ENCODE results near the gene PIK3C2A. TPM values are rescaled to one million over a fixed set of nuclear protein-coding genes. Genes with fewer than 3 reads are reported as not detected.

The PIK3C2A gene
- total and polyA plus RNA-seq, 2 of the 13 experiments (the other 11 are each of a cell fraction or from before 2014, with no cell fraction given) = 27.5 to 49.9 TPM

DNA sequence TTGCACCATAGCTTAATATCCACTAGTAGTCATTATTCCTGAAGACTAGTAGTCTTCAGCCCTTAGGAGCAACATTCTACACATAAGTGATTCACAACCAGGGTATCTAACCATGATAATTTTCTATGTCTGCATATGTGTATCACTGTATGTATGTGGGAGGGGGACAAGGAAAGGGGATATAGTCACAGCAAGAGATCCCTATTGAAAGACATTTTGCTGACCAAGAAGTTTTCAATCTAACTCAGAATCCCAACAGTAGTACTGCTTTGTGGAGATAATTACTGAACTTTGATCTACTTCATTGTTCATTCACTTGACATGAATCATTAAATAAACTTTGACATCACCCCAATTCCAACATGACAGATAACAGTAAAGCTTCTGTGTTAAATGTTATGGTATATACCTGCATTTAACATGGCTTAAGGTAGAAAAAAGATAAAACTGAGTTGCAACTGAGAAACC lies 10.3 kb downstream of the PIK3C2A start (continued):
- no peak for TF ChIP-seq FUBP1 (CRISPR knock-in tag; IDR thresholded peaks at IDR 0.05; ENCODE audit: borderline replicate concordance)
- TF ChIP-seq EP300 (IDR thresholded peaks at IDR 0.05; ENCODE audit: low read depth in 2 of 2, low read length in 2 of 2) = peak in 1 of 2 experiments; percentile 56; a peak in 1 of 4 replicates
- no peak for TF ChIP-seq EP300 (CRISPR knock-in tag; IDR thresholded peaks at IDR 0.05; ENCODE audit: borderline replicate concordance)
- TF ChIP-seq ZNF7 (CRISPR knock-in tag; IDR thresholded peaks at IDR 0.05) = no peak
- TF ChIP-seq TERF1 (CRISPR knock-in tag; IDR thresholded peaks at IDR 0.05) = no peak
- no peak for TF ChIP-seq KMT2B (CRISPR knock-in tag; IDR thresholded peaks at IDR 0.05)
- TF ChIP-seq PPARG (CRISPR knock-in tag; conservative IDR thresholded peaks at IDR 0.05) = peak; percentile 90
- TF ChIP-seq JUND (CRISPR knock-in tag; IDR thresholded peaks at IDR 0.05) = no peak; the same call in 1 of the 2 replicates
- TF ChIP-seq ATRX (CRISPR knock-in tag; IDR thresholded peaks at IDR 0.05; ENCODE audit: borderline replicate concordance) = no peak
- TF ChIP-seq NFRKB (IDR thresholded peaks at IDR 0.05) = no peak
- TF ChIP-seq ZFP37 (CRISPR knock-in tag; IDR thresholded peaks at IDR 0.05; ENCODE audit: borderline replicate concordance) = no peak
- no peak for TF ChIP-seq CAMTA2 (CRISPR knock-in tag; IDR thresholded peaks at IDR 0.05; ENCODE audit: borderline replicate concordance)
- TF ChIP-seq MYC (CRISPR knock-in tag; IDR thresholded peaks at IDR 0.05; ENCODE audit: borderline replicate concordance) = no peak
- TF ChIP-seq GPN1 (CRISPR knock-in tag; IDR thresholded peaks at IDR 0.05; ENCODE audit: borderline replicate concordance) = no peak
- TF ChIP-seq ATF1 (CRISPR knock-in tag; IDR thresholded peaks at IDR 0.05) = no peak
- no peak for TF ChIP-seq ZNF703 (CRISPR knock-in tag; IDR thresholded peaks at IDR 0.05; ENCODE audit: borderline replicate concordance)
- no peak for TF ChIP-seq USF2 (IDR thresholded peaks at IDR 0.05; ENCODE audit: low read depth, low read length)
- no peak for TF ChIP-seq USF2 (CRISPR knock-in tag; IDR thresholded peaks at IDR 0.05; ENCODE audit: borderline replicate concordance)
- TF ChIP-seq REPIN1 (CRISPR knock-in tag; IDR thresholded peaks at IDR 0.05; ENCODE audit: borderline replicate concordance, low read depth) = no peak
- TF ChIP-seq KDM3A (CRISPR knock-in tag; IDR thresholded peaks at IDR 0.05; ENCODE audit: low read depth) = no peak
- no peak for TF ChIP-seq JDP2 (CRISPR knock-in tag; IDR thresholded peaks at IDR 0.05; ENCODE audit: borderline replicate concordance)
- TF ChIP-seq, protein P1, sequence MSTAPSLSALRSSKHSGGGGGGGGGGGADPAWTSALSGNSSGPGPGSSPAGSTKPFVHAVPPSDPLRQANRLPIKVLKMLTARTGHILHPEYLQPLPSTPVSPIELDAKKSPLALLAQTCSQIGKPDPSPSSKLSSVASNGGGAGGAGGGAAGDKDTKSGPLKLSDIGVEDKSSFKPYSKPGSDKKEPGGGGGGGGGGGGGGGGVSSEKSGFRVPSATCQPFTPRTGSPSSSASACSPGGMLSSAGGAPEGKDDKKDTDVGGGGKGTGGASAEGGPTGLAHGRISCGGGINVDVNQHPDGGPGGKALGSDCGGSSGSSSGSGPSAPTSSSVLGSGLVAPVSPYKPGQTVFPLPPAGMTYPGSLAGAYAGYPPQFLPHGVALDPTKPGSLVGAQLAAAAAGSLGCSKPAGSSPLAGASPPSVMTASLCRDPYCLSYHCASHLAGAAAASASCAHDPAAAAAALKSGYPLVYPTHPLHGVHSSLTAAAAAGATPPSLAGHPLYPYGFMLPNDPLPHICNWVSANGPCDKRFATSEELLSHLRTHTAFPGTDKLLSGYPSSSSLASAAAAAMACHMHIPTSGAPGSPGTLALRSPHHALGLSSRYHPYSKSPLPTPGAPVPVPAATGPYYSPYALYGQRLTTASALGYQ (CRISPR knock-in tag; IDR thresholded peaks at IDR 0.05) = no peak
- no peak for TF ChIP-seq BHLHE40 (IDR thresholded peaks at IDR 0.05; ENCODE audit: low read length)

All from HepG2 (cell line).